ENCODE data around the gene IDUA.
"Not testable (repeated sequence)": the region's sequence is repeated elsewhere in the genome, so short reads cannot be mapped to it uniquely, and the experiment has no call there.

The IDUA gene

GRCh38 chr4:986879-987623 is at the start of gene IDUA:
IDUA (plus strand) TSS chr4:987044; CDS start chr4:987085, 41 bp downstream.
- peak; percentile 12 for DNase-seq

GRCh38 chr4:939508-939907 is 47.3 kb upstream of the IDUA start:
- not testable (repeated sequence) for DNase-seq

GRCh38 chr4:945274-946102 is 41.4 kb upstream of the IDUA start:
- DNase-seq = no peak

GRCh38 chr4:946103-946450 is 40.8 kb upstream of the IDUA start:
- DNase-seq = no peak

GRCh38 chr4:946517-947471 is 40.0 kb upstream of the IDUA start:
- no peak for DNase-seq

- no peak for DNase-seq
Observed at GRCh38 chr4:947491-947971, 39.3 kb upstream of the IDUA start.

GRCh38 chr4:948101-948935 is 38.5 kb upstream of the IDUA start:
- no peak for DNase-seq

- DNase-seq = no peak
Observed at GRCh38 chr4:948936-949300, 37.9 kb upstream of the IDUA start.

- DNase-seq = no peak
Observed at GRCh38 chr4:949656-950055, 37.2 kb upstream of the IDUA start.

- DNase-seq = no peak
Observed at GRCh38 chr4:950136-951020, 36.5 kb upstream of the IDUA start.

GRCh38 chr4:951186-951585 is 35.7 kb upstream of the IDUA start:
- DNase-seq = no peak

GRCh38 chr4:951594-952468 is 35.0 kb upstream of the IDUA start:
- DNase-seq = no peak

- DNase-seq = no peak
Observed at GRCh38 chr4:952881-953573, 33.8 kb upstream of the IDUA start.

- DNase-seq = no peak
Observed at GRCh38 chr4:953574-953915, 33.3 kb upstream of the IDUA start.

GRCh38 chr4:954211-955020 is 32.4 kb upstream of the IDUA start:
- no peak for DNase-seq

- no peak for DNase-seq
Observed at GRCh38 chr4:955161-955921, 31.5 kb upstream of the IDUA start.

- DNase-seq = no peak
Observed at GRCh38 chr4:955931-956381, 30.9 kb upstream of the IDUA start.
